Mesodermal cell (in vitro differentiated cells): ENCODE results near the gene TBC1D16.

ENCODE experiments used
- H3K27ac ChIP-seq: 2 replicates; pipeline ENCODE4 v1.7.0; 2013; ENCODE audit warnings: mild to moderate bottlenecking, low read depth, low read length, moderate library complexity; ENCODE audit not compliant: severe bottlenecking
- H3K36me3 ChIP-seq: 2 replicates; pipeline ENCODE4 v1.7.1; 2013; ENCODE audit warnings: mild to moderate bottlenecking, low read length, moderate library complexity; ENCODE audit not compliant: control insufficient read depth, insufficient read depth
- H3K4me1 ChIP-seq: one replicate; pipeline ENCODE4 v1.7.1; 2013; ENCODE audit warnings: mild to moderate bottlenecking, low read length; ENCODE audit not compliant: insufficient read depth, control insufficient read depth, poor library complexity, severe bottlenecking
- H3K4me3 ChIP-seq: 2 replicates; pipeline ENCODE4 v1.7.0; 2013; ENCODE audit warnings: low read length, control low read depth, mild to moderate bottlenecking; ENCODE audit not compliant: insufficient read depth, poor library complexity, severe bottlenecking; ENCODE audit errors: extremely low read depth
- H3K9me3 ChIP-seq: 2 replicates; pipeline ENCODE4 v1.7.1; 2013; ENCODE audit warnings: mild to moderate bottlenecking, low read length, moderate library complexity; ENCODE audit not compliant: control insufficient read depth
- WGBS, 2 experiments: methylation state at CpG; one replicate each; pipeline ENCODE4 v1.1.5; 2013; ENCODE audit warnings: missing lambda C conversion rate in 2 of 2; ENCODE audit not compliant: insufficient coverage in 2 of 2; 5-methylcytosine and 5-hydroxymethylcytosine counted together

The TBC1D16 gene

GRCh38 chr17:79927688-79928501 lies 107.8 kb downstream of the TBC1D16 start:
- Histone ChIP-seq H3K4me3 (no peak overlapping the region), H3K9me3 (no peaks in the 10 kb centered on the region), H3K4me1 (peaks cover 11% of the 10 kb centered on the region), H3K27ac (no peak overlapping the region), H3K36me3 (no peaks in the 10 kb centered on the region)
- 97 to 99% methylated on average over 8 to 11 of the region's 13 CpGs for WGBS, 2 experiments

GRCh38 chr17:79927136-79927661 lies 108.5 kb downstream of the TBC1D16 start:
- Histone ChIP-seq H3K27ac (no peak overlapping the region), H3K36me3 (no peaks in the 10 kb centered on the region), H3K4me3 (no peak overlapping the region), H3K9me3 (no peaks in the 10 kb centered on the region), H3K4me1 (peaks cover 11% of the 10 kb centered on the region)
- 91 to 96% methylated on average over 14 to 26 of the region's 28 CpGs for WGBS, 2 experiments

GRCh38 chr17:79926605-79927135 lies 109.0 kb downstream of the TBC1D16 start:
- 88 to 92% methylated on average over 18 of the region's 18 CpGs for WGBS, 2 experiments
- Histone ChIP-seq H3K4me3 (no peak overlapping the region), H3K4me1 (peaks cover 11% of the 10 kb centered on the region), H3K36me3 (no peaks in the 10 kb centered on the region), H3K27ac (no peak overlapping the region), H3K9me3 (no peaks in the 10 kb centered on the region)

- Histone ChIP-seq H3K4me3 (no peak overlapping the region), H3K27ac (no peak overlapping the region), H3K9me3 (no peaks in the 10 kb centered on the region), H3K36me3 (no peaks in the 10 kb centered on the region), H3K4me1 (peaks cover 11% of the 10 kb centered on the region)
- 67 to 73% methylated on average over 5 to 8 of the region's 9 CpGs for WGBS, 2 experiments
These were observed 109.5 kb downstream of the TBC1D16 start for GRCh38 chr17:79926142-79926604.

GRCh38 chr17:79925242-79925957 lies 110.3 kb downstream of the TBC1D16 start:
- Histone ChIP-seq H3K4me1 (peaks cover 6% of the 10 kb centered on the region), H3K4me3 (no peak overlapping the region), H3K27ac (no peak overlapping the region), H3K9me3 (no peaks in the 10 kb centered on the region), H3K36me3 (no peaks in the 10 kb centered on the region)
- WGBS, 2 experiments, result 84 to 85% methylated on average over 23 to 24 of the region's 29 CpGs

GRCh38 chr17:79924639-79924976 lies 111.1 kb downstream of the TBC1D16 start:
- no peak overlapping the region for H3K4me3 ChIP-seq
- H3K9me3 ChIP-seq, result no peaks in the 10 kb centered on the region
- 85 to 96% methylated on average over 3 of the region's 3 CpGs for WGBS, 2 experiments
- H3K36me3 ChIP-seq, result no peaks in the 10 kb centered on the region
- H3K4me1 ChIP-seq, result peaks cover 6% of the 10 kb centered on the region
- no peak overlapping the region for H3K27ac ChIP-seq

GRCh38 chr17:79923974-79924638 lies 111.6 kb downstream of the TBC1D16 start:
- H3K4me1 ChIP-seq, result peaks cover 6% of the 10 kb centered on the region
- WGBS, 2 experiments, result 65 to 72% methylated on average over 14 to 16 of the region's 16 CpGs
- no peaks in the 10 kb centered on the region for H3K36me3 ChIP-seq
- no peak overlapping the region for H3K27ac ChIP-seq
- H3K4me3 ChIP-seq, result no peak overlapping the region
- no peaks in the 10 kb centered on the region for H3K9me3 ChIP-seq

- WGBS, 2 experiments, result 85 to 93% methylated on average over 9 to 11 of the region's 12 CpGs
- H3K36me3 ChIP-seq, result no peaks in the 10 kb centered on the region
- peaks cover 6% of the 10 kb centered on the region for H3K4me1 ChIP-seq
- H3K9me3 ChIP-seq, result no peaks in the 10 kb centered on the region
- H3K4me3 ChIP-seq, result no peak overlapping the region
- H3K27ac ChIP-seq, result no peak overlapping the region
These were observed 112.9 kb downstream of the TBC1D16 start for GRCh38 chr17:79922798-79923197.

- WGBS, 2 experiments, result 86 to 93% methylated on average over 13 to 14 of the region's 18 CpGs
- H3K27ac ChIP-seq, result no peak overlapping the region
- peaks cover 6% of the 10 kb centered on the region for H3K4me1 ChIP-seq
- H3K4me3 ChIP-seq, result no peak overlapping the region
- no peaks in the 10 kb centered on the region for H3K36me3 ChIP-seq
- H3K9me3 ChIP-seq, result no peaks in the 10 kb centered on the region
These were observed 113.5 kb downstream of the TBC1D16 start for GRCh38 chr17:79922116-79922601.

GRCh38 chr17:79921411-79922115 lies 114.1 kb downstream of the TBC1D16 start:
- WGBS, 2 experiments, result 88 to 90% methylated on average over 22 to 26 of the region's 28 CpGs
- H3K27ac ChIP-seq, result no peak overlapping the region
- H3K4me1 ChIP-seq, result peaks cover 6% of the 10 kb centered on the region
- no peaks in the 10 kb centered on the region for H3K9me3 ChIP-seq
- no peaks in the 10 kb centered on the region for H3K36me3 ChIP-seq
- no peak overlapping the region for H3K4me3 ChIP-seq
